Esophagus mucosa (tissue), 1 donor: ENCODE measurements around the gene CACNA1A. TPM values are rescaled to one million over a fixed set of nuclear protein-coding genes. Genes with fewer than 3 reads are reported as not detected.

Experiments
- ATAC-seq: fragments of 200-7000 bp; cut with Tn5 transposase; one replicate; pipeline ENCODE4 v1.9.1; 2020
- total RNA-seq: library from RNA; stranded (reverse); gene quantifications from one replicate; pipeline ENCODE4 v1.2.4, GENCODE V29; 2023
- donor health status: DM: yes; HTN: yes; CAD: no.

The CACNA1A gene
- total RNA-seq, 1 donor from 2014 or later, result 0.20 TPM

DNA sequence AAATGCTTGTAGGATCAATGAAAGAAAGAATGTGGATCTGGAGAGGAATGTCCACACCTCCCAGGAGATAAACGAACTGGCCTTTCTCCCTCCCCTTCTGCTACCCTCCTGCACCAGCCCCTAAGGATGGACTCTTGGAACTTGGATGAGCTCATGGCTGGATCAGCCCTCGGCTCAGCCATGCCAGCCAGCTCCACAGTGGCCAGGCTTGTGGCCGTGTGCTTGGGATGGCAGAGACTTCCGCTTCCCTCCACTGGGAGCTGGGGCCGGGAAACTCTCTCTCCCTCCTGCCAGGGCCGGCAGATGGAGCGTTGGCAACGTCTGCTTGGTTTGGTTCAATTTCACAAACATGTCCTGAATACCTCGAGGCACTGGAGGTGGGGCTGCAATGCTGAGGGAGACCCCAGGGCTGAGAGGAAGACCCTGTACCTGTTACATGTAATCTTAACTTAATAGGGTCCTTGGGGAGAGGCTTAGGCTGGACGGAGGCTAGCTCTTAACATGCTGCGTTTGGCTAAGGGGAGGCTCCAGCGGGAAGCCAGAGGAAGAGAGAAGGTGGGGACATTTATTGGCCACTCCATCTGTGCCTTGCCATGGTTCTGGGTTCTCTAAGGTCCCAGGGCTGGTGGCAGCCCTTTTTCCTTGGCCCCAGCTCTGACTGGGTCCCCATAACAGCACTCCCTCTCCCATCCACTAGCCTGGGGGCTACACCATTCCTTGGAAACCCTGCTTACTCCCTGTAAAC is 203.6 kb downstream of the CACNA1A start:
- no peak for ATAC-seq

DNA sequence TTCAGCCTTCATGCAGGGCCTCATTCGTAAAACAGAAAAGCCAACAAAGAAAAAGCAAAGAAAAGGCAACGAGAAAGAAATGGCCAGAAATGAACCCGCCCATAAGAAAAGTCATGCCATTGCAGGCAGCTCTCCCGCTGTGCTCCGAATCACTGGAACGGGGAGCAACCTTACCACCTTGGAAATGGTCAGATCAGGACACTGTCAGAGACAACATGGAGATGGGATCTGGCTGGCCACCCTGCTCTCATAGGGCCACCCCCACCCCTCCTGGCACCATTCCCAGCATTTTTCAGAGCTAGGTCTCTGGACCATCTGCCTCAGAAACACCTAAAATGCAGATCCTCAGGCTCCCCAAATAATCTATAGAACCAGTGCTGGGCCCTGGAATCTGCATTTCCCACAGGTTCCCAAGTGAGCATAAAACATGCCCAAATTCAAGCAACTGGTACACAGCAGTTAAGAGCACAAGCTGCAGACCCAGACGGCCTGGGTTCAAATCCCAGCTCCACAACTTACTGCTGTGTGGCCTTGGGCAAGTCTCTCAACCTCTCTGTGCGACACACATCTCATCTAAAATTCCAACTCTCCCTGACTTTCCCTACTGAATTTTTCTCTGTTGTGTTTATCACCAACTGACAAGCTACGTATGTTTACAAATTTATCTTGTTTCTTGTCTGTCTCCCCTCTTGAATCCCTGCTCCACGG is 204.5 kb downstream of the CACNA1A start:
- ATAC-seq, result no peak

DNA sequence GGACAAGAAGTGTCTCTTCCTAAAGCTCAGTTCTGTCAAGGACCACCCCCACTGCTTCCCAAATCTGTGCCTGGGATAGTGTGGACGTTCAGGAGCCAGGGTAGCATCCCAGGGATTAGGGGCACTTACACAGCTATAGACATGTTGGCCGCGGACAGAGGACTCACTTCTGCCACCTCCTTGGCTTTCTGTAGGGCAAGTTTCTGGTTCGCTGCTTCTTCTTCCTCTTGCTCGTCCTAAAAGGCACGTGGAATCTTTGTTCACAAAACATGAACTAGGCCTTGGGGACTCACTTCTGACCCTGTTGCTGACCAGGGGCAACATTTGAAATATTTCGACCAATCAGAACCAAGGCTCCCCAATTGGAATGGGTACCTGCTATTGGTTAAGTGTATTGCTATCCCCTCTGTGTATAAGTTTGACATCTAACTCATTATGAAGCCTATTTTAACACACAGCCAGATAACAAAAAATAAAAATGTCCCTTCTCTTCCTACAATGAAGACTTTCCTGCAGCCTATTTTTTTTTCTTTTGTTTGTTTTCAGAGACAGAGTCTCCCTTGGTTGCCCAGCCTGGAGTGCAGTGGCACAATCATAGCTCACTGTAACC is 205.8 kb downstream of the CACNA1A start:
- no peak for ATAC-seq

DNA sequence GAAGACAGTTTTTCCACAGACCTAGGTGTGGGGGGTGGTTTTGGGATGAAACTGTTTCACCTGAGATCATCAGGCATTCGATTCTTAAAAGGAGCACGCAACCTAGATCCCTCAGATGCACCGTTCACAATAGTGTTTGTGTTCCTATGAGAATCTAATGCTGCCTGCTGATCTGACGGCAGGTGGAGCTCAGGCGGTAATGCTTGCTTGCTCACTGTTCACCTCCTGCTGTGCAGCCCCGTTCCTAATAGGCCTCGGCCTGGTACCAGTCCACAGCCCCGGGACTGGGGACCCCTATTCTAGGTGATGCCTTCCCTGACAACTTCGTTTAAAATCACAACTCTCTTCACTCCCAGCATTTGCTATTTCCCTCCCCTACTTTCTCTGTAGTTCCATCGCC is 206.4 kb downstream of the CACNA1A start:
- no peak for ATAC-seq

DNA sequence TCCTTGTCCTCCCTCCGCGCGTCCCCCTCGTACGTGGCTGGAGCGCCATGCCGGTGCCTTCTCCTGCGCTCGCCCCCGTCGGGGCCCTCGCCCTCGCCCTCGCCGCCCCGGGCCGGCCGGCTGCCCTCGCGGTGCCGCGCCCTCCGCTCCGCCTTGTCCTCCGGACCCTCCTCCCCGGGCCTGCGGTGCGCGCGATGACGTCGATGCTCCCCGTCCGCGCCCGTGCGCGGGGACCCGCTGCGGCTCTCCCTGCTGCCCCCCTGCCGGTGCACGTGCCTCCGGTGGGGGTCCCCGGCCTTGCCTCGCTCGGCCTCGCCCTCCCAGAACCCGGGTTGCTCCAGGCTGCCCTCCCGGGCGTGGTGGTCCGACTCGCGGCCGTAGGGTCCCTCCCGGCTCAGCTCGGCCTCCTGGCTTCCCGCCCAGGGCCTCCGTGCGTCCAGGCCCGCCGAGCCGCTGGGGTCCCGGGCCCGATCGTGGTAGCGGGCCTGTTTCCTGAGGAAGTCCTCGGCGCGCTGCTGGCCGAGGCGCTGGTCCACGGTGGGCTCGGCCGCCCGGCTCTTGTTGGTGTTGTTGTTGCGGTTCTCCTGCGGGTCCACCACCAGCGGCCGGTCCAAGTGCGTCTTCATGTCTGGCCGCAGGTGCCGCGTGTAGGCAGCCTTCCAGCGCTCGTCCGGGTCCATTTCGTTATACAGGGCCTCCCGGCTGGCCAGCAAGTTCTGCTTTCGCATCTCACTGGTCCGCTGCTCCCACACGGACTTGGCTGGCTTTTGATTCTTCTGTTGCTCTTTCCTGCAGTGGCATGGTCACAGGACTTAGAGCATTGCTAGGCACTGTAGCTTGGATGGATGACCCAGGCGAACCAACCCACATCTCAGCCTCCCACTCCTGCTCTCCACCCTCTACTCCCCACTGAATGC is 207.5 kb downstream of the CACNA1A start:
- no peak for ATAC-seq

DNA sequence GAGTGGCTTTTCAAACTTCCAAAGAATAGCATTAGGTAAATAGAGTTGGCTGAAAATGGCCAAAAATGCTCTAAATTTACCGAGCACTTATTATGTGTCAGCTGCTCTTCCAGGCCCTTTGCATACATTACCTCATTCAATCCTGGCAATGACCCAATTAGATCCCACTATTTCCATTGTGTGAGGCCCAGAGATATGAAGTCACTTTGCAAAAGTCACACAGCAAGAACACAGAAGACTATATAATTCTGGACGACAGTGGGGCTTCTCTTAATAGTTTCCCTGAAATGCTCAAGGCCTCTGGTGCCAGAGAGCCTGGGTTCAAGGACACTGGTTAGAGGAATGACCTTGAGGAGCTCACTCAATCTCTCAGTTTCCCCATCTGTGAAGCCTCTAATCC is 209.3 kb downstream of the CACNA1A start:
- no peak for ATAC-seq

DNA sequence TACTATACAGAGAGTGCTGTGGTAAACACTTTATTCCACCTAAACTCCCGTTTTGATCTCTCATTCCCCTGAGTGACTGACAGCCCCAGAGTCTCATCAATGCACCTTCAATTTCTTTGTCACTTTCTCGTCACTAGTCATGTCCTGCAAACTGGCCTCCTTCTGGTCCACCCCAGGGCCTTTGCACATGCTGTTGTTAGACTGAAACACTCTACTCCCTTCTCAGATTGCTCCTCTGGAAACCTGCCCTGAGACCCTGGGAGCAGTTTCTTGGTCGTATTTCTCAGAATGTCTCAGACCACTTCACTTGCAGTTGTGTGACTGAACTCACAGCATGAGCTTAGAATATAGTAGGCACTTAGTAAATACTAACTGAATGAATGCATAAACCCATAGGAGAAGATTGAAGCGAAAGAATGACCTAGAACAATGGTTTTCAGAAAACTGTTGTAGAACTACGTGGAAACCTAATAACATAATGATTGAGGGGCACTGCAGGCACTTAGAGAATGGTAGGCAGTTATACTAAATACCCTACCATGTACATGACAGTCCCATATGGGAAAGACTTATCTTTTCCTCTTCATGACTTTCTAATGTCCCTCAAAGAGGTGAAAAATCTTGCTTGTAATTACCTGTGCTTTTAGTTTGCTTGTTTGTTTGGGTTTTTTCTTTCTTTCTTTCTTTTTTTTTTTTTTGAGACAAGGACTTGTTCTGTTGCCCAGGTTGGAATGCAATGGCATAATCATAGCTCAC is 211.3 kb downstream of the CACNA1A start:
- ATAC-seq, result no peak

DNA sequence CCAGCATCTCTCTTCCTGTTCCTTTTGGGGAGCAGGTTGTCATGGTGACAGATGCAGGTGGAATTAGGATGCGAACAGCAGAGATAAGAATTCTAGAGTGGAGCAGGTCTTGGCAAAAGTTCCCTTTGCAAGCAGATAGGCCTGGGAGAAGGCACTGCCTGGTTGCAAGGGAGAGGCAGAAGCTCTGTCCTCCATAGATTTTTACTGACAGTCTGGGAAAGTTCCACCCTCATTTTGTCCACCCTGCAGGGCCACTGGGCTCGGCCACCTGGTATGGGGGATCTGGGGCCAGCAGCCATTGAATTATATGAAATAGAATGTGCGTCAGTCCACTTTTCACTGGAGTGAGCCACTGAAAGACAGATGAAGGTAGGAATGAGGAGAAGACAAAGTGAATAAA is 214.4 kb downstream of the CACNA1A start:
- ATAC-seq, result no peak

DNA sequence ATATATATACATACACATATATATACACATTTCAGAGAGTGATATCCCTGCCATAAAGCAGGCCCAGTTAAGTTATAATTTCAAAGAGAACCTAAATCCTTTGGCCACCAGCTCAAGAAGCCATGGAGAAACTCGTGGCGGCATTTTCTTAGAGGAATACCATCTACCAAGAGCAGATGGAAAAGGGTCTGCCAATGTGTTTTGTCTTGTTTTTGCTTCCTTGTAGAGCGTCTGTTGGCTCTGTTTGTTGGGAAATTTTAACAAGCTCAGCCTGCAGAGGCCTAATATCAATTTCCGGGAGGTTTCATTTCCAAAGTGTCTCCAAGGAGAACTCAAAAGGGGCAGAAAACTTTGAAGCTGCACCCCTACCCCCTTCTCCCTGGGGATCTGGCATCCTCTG is 215.5 kb downstream of the CACNA1A start:
- ATAC-seq, result no peak

DNA sequence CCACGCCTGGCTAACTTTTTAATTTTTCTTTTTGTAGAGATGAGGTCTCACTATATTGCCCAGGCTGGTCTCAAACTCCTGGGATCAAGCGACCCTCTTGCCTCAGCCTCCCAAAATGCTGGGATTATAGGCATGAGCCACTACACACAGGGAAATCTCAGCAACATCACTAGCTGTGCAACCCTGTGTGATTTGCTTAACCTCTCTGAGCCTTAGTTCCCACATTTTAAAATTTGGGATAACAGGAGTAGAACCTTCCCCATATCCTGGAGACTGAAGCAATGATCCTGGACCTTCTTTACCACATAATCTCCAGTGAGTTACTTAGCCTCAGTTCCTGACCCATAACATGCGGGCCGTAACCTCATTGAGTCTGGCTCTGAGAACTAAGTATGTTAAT is 217.0 kb downstream of the CACNA1A start:
- ATAC-seq, result no peak

DNA sequence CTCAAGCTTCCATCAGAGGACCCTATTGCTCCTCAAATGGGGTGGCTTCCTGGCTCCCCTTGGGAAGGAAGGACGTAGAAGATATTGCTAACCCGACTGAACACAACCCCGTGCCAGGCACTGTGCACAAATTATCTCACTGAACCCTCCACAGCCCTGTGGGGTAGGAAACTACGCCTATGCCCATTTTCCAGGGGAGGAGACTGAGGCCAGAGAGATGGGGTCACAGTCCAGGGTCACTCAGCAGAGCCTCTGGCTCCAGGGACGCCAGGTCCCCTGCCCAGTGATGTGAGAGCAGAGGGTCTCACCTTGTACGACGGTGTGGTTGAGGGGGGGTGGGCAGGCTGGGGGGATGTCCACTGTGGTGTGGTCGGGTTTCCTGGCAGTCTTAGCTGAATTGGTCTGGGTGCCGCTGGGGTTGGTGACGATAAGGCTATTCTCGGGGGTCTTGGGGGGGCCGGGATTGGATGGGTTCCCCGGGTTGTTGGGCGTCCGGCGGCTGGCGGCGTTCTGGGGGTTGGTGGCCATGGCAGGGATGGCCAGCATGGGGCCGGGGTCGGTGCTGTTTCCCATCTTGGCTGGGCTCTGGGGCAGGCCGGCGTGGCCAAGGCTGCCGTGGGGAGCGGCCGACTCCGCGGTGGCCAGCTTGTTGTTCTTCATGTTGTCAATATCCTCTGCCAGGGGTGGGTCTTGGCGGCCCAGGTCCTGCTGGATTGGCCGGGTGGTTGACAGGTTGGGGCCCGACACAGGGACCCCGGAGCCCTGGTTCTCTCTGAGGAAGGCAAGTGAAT is 219.9 kb downstream of the CACNA1A start:
- ATAC-seq, result no peak

DNA sequence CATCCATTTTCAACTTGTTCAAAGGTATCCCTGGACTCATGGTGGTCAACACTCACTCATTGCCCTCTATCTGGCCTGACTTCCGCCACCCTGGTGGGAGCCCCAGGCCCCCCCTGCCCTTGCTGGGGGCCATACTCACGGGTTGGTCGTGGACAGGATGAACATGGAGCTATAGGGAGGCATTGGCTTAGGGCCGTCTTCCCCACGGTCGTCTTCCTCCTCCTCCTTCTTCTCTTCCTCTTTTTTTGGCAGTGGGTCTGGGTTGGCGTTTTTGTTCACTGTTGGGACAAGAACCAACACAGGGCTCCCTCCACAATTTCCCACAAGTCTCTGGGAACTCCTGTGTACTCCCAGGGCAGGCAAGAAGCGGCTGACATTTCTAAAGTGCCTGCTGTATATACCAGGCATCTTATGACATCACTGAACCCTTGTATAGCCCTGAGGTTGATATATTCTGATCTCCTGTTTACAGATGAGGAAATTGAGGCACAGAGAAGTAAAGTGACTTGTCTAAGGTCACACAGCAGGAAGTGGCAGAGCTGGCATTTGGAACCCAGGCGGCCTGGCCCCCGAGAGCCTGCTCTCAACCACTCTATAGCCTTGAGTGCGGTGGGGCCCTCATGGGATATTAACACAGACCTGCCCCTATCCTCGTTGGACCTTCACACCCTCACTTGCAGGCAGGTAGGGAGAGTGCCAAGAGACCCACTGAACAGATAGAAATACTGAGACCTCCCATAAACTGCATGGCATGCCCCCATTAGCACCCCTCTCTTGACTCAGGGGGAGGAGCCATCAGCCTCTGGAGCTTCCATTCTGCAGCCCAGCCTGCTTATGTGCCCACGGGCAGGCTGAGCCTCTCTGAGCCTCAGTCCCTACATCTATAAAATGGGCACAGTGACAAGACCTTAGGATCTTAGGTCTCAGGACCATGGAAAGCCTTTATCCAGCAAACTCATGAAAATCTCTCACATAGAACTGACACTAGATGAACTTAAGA is 221.1 kb downstream of the CACNA1A start:
- no peak for ATAC-seq

DNA sequence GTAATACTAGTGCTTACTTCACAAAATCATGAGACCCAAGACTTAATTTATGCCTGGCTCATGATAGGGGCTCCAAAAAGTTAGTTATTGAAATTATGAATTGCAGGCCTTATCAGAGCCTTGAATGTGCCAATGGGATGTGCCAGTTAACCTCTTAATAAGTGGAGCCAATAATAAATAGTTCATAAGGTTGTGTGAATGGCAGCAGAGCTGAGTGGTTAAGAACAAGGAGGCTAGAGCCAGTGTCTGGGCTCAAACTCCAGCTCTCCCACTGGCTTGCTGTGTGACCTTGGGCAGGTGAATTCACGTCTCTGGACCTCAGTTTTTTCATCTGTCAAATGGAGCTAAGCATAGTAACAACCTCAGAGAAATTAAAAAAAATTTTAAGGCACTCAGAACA is 222.4 kb downstream of the CACNA1A start:
- ATAC-seq, result no peak

DNA sequence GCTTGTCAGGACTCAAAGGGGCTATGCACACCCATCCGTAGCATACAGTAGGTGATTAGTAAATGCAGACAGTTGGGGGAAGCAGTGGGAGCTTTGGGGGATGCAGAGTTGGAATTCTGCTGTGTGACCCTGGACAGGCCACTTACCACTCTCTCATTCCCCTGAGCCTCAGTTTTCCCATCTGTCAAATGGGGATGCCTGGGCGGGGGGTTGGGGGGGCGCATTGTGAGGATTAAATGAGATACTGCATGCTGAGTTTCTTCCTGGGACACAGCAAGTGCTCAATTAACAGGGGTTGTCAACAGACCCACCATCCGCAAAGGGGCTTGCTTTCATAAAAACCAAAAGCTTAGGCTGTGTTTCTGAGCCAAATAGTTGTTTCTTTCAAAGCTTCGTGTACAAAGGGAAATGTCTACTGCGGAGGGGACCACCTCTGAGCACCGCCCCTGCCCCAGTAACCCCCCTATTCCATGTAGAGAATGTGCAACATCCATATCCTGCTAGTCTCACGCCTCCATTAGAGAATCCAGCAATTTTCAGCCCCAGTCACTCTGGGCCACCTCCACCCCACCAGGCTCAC is 223.7 kb downstream of the CACNA1A start:
- ATAC-seq, result no peak

DNA sequence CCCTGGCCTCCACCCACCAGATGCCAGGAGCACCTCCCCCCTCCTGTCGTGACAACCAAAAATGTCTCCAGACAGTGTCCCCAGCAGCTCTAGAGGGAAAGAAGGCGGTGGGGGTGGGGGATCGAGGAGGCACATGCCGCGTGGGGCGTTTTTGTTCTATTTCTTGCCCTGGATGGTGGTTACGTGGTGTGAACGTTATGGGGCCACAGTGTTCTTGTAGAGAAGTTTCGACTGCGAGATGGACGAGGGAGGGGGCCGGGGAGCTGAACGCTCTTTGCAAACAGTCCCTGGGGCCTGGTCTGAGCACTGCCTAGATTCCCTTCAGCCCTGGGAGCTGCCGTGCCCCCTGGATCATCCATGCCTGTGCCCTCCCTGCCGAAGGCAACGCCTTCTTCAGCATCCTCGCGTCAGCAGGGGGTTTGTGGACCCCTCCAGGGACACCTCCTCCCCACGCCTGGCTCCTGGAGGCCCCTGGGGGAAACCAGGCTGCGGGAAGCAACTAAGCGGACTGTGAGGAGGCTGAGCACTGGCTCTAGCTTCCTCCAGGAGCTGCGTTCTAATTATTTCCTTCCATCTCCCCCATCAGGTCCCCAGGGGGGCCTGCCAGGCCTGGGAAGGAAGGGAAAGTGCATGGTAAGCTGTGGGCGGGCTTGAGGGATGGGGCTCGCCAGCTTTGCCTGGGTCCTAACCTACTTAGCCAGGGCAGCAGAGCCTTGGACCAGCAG is 224.6 kb downstream of the CACNA1A start:
- no peak for ATAC-seq

DNA sequence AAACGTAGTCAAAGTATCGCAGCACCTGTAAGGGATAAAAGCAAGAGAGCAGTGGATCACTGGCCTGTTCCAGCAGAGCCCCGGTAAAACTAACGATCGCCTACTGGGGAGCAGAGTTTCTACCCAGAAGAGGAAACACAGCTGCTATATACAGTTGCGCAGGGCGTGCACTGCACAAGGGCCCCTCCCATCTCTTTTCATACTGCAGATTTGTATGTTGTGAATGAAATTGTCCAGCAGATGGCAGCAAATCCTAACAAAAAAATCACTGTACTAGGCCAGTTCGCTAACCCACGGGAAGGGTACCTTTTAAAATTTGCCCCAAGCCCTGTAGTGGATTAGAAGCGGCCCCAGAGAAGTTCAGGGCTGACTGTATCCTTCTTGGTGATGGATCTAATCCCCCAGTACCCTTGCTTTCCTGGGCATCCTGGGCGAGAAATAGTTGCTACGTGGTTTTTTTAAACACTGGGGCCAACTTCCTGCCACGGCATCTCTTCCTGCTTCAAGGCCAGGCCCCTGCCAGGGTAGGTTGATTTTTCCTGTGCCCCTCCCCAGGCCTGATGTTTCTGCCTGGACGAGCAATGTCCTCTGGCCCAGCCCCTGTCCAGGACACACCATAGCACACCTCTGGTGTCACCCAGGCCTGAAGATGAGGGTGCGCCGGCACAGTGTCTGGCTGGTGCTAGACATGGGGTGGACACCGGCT is 229.0 kb downstream of the CACNA1A start:
- peak; percentile 86 for ATAC-seq

DNA sequence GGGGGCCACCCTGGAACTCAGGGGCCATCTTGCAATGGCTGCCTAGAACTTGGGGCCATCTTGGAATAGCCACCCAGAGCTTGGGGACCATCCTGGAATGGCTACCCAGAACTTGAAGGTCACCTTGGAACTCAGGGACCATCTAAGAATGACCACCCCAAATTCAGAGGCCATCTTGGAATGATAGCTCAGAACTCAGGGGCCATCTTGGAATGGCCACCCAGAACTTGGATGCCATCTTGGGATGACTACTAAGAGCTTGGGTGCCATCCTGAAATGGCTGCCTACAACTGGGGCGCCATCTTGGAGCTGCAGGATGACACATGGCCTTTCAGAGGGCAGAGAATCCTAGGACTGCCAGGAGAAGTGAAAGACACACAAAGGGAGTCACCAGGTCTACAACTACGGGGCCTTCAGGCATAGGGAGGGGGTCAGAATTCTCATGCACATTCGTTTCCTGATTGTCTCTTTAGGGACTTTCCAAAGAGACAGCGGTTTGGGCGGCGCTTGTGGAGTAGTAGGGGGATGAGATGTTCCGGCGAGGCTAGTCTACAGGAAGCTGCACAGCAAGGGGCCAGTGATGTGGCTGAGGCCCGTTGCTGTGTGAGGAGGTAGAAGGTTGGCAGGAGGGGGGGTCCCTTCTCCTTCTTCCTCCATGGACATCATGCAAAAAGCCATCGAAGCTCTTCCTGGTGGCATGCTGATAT is 231.1 kb downstream of the CACNA1A start:
- no peak for ATAC-seq
